Measurements from ENCODE around the gene TNFSF11. TPM values are rescaled to one million over a fixed set of nuclear protein-coding genes. Genes with fewer than 3 reads are reported as not detected.

Gene TNFSF11
- polyA plus RNA-seq, 3 donors, result 0.32 to 0.60 (median 0.47) TPM

DNA sequence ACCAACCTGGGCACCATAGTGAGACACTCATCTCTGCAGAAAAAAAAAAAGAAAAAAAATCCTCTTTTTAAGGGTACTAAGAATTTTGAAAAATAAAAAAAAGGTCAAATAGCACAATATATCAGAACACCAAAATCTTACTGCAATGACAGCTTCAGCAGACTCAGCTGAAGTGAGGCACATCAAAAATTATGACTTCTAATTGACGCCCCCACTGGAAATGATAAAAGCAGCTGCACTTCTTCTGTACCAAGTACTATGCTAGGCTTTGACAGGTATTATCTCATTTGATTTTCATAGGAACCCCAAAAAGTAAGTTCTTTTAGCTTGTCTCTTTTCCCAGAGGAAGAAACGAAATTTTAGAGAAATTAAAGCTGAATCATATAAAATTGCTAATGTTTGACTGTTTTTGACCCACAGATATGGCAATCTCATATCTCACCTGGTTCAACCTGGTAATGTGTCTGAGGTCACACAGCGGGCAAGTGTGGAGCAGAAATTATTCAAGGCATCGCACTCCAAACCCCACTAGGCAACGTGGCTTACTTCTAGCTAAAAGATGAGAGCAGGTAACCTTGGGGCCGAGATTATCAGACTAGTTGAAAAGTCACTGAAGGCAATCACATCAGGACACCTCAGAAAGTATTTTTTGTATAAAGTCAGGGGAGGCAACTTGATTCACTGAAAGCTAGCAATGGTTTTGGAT, 78.1 kb downstream of the TNFSF11 start:
- no peak for DNase-seq (ENCODE audit: low read depth in 3 of 3, low spot score in 2 of 3)

DNA sequence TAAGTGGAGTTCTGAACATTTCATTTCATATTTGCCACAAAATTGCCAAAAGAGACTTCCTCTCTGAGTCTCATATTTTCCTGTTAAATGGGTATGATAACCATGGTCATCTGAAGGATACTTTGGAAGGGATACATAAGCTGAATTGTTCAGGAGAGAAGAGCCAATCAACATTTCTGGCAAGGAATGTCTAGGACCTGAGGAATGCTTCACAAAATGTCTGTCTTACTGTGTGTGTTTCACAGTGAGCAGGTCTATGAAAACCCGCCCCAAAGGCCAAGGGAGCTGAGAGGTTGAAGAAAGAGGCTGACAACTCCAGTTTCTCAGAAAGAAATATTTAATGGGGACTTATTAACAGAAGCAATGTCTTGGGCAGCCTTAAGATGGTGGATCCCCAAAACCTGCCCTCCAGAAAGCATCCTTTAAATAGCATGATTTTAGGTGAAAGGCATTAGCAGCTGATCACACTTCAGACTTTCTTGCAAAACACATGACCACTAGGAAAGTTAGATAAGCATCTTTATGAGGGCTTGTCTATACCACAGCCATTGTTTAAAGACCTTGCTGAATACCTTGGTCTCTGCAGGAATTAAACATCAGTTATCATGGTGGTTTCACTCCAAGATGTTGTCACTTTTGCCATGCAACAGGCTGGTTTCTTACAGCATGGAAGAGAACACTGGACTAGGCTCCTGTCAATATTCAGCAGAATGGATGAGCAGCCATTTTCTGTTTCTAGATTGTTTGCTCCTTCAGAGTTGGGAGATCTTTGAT, 78.9 kb downstream of the TNFSF11 start:
- DNase-seq (ENCODE audit: low read depth in 3 of 3, low spot score in 2 of 3), result no peak

DNA sequence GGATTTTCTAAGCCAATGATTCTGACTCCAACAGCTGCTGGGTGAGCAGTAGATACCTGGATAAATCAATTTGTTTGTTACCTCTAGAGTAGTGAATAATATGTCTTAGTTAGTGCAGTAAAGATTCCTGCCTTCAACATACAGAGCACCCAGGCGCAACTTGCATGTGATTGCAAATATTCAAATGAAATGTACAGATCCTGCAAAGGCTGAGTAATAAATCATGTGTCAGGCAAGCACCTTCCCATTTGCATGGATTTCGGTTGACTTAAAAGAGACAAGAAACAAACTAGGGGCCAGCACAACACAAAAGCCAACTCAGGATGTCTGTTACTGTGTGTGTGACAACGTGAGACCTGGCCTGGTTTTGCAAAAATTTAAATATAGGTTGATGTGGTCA, 79.7 kb downstream of the TNFSF11 start:
- DNase-seq (ENCODE audit: low read depth in 3 of 3, low spot score in 2 of 3), result no peak

DNA sequence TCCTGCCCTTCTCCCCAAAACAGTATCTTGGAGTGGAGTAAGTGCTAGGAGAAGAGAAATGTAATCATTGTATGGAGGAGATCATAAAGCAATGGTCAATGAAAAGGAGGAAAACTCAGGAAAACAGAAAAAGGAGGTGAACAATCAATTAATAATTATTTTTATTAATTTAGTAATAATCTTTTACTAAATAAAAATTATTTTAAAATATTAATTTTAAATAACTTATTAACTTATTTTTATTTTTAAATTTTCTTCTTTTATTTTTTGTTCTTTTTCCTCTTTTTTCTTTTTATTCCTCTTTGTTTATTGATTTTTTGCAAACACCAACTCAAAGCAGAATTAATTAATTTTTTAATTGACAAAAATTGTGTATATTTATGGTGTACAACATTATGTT, 80.3 kb downstream of the TNFSF11 start:
- DNase-seq (ENCODE audit: low read depth in 3 of 3, low spot score in 2 of 3), result no peak

DNA sequence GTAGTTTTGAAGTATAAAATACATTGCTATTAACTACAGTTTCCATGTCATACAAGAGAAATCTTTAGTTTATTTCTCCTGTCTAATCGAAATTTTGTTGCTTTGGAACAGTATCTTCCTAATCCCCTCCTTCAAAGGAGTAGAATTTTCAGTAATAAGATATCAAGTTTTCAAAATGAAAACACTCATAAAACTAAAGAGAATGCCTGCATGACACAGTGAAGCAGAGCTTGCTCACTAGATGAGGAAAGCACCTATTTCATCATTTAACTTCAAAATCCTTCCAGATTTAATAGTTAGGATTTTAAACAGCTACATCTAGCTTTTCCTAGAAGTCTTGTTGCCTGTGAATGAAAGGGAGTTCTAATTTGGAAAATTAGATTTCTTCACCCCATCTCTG, 80.8 kb downstream of the TNFSF11 start:
- no peak for DNase-seq (ENCODE audit: low read depth in 3 of 3, low spot score in 2 of 3)

DNA sequence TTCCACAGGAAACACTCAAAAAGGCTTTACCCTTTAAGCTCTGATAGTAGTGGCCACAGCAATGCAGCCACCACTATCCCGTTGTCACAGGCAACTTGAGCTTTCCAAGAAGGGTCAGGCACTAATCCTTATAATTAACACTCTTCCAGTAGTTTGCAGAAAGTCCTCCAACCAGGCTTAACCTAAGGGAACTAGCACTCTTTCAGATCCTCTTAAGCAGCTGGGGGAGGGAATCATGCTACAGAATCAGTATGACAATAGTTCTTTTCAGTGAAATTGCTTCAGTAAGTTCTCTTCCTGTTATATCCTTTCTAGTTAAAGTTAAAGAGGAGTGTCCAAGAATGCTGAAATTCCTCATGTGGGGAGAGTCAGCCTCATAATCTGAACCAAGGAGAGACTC, 82.2 kb downstream of the TNFSF11 start:
- DNase-seq (ENCODE audit: low read depth in 3 of 3, low spot score in 2 of 3), result no peak

DNA sequence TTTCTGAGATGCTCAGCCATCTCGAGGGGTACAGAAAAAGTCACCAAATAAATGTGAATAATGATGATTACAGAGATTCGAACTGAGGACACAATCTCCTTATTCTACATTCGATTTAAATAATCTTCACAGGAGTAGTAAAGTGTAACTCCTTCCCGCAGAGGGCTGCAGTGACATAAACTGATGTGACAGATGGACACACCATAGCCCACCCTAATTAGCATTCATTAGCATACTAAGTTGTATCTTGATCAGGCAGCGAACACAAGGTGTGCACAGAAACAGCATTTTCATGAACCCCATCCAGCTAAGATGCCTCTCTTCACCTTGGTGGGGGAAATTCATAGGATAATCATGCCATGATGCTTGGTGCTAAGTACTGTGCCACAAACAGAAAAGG, 83.0 kb downstream of the TNFSF11 start:
- no peak for DNase-seq (ENCODE audit: low read depth in 3 of 3, low spot score in 2 of 3)

Other genes starting within 250 kb of the TNFSF11 start
- not detected for gene FAM216B, start 207.4 kb downstream of the TNFSF11 start, polyA plus RNA-seq (ENCODE audit: insufficient read length in 3 of 3)

Measured in right renal cortex interstitium (tissue), 3 donors.